Muscle of leg (tissue), 11 donors: Measurements from ENCODE around the gene CLDN15. TPM values are rescaled to one million over a fixed set of nuclear protein-coding genes. Genes with fewer than 3 reads are reported as not detected.
"Not testable (repeated sequence)": the region's sequence is repeated elsewhere in the genome, so short reads cannot be mapped to it uniquely, and the experiment has no call there.

Source experiments
- DNase-seq: peaks from one replicate; pipeline ENCODE4 v3.0.0; 2013
- H3K27ac ChIP-seq: one replicate; pipeline ENCODE4 v1.5.1; 2013; ENCODE audit warnings: mild to moderate bottlenecking, low read length, control low read depth
- H3K27me3 ChIP-seq: one replicate; pipeline ENCODE4 v1.6.1; 2013; ENCODE audit warnings: low read length; ENCODE audit not compliant: control insufficient read depth, insufficient read depth
- H3K36me3 ChIP-seq: one replicate; pipeline ENCODE4 v1.6.1; 2013; ENCODE audit warnings: low read length; ENCODE audit not compliant: control insufficient read depth, insufficient read depth
- H3K4me1 ChIP-seq: one replicate; pipeline ENCODE4 v1.6.1; 2013; ENCODE audit warnings: low read length; ENCODE audit not compliant: control insufficient read depth, insufficient read depth
- H3K4me3 ChIP-seq: one replicate; pipeline ENCODE4 v1.5.1; 2013; ENCODE audit warnings: low read length, control low read depth
- H3K9me3 ChIP-seq: replicated peaks from 2 replicates; pipeline ENCODE4 v1.6.1; 2013; ENCODE audit warnings: low read depth, low read length; ENCODE audit not compliant: control insufficient read depth
- WGBS: methylation state at CpG from one replicate; pipeline ENCODE4 v1.1.5; 2013; ENCODE audit warnings: missing lambda C conversion rate; ENCODE audit not compliant: insufficient coverage; 5-methylcytosine and 5-hydroxymethylcytosine counted together
- polyA plus RNA-seq, 8 donors: library from polyadenylated mRNA; unstranded; fragments of 120-200 nt; gene quantifications; one replicate each; pipeline versions ENCODE4 v1.2.1 to v1.2.3, GENCODE V29; 2013; ENCODE audit warnings: inconsistent platforms in 1 of 8, low replicate concordance in 1 of 8; ENCODE audit not compliant: insufficient read length in 8 of 8, insufficient read depth in 1 of 8
- total RNA-seq: library from RNA; stranded (reverse); fragments of 120-200 nt; gene quantifications from one replicate; pipeline ENCODE4 v1.2.4, GENCODE V29; 2013

CLDN15 gene
- total and polyA plus RNA-seq, 9 donors: 4.3 to 13.7 (median 6.6) TPM

DNA sequence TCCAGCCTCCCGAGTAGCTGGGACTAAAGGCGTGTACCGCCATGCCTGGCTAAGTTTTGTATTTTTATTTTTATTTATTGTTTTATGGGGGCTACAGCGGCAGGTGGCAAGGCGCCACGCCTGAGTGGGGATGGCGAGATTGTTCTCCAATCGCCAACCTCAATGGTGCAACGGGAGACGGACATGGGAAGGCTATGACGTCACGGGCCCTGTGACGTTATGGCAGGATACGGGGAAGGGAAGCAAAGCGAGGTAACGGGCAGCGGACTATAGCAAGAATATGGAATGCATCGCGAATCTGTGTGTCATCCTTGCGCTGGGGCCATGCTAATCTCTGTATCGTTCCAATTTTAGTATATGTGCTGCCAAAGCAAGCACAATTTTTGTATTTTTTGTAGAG, 32.1 kb upstream of the CLDN15 start:
- no peaks in the 10 kb centered on the region for H3K9me3 ChIP-seq
- H3K4me3 ChIP-seq: no peak overlapping the region
- H3K36me3 ChIP-seq: no peaks in the 10 kb centered on the region
- H3K27ac ChIP-seq: no peak overlapping the region
- no peaks in the 10 kb centered on the region for H3K4me1 ChIP-seq
- DNase-seq: no peak
- 92% methylated on average over 18 of the region's 21 CpGs for WGBS
- no peaks in the 10 kb centered on the region for H3K27me3 ChIP-seq

DNA sequence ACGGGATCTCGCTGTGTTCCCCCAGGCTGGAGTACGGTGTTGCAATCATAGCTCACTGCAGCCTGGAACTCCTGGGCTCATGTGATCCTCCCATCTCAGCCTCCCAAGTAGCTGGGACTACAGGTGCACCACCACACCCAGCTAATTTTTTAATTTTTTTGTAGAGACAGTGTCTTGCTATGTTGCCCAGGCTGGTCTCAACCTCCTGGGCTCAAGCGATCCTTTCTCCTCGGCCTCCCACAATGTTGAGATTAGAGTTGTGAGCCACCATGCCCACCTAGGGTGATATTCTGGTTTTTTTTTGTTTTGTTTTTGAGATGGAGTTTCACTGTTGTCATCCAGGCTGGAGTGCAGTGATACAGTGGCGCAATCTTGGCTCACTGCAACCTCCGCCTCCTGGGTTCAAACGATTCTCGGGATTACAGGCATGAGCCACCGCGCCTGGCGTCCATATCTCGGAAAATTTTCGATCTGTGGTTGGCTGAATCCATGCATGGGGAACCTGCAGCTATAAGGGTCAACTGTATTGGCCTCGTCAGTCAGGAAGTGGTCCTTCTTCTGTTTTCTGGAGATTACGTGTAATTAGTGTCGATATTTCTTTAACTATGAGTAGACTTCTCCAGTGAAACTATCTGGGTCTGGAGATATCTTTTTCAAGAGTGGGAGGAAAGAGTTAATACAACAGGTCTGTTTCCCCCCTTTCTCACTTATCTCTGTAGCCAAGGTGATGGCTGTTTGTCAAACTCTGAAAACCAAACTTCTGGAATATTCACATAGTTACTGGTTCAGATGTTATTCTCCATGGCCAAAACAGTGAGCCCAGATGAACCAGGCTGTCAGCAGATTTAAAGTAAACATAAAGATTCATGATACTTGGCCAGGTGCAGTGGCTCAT, 28.3 kb upstream of the CLDN15 start:
- H3K27ac ChIP-seq: no peak overlapping the region
- no peak for DNase-seq
- peaks cover 2% of the 10 kb centered on the region for H3K27me3 ChIP-seq
- H3K9me3 ChIP-seq: no peaks in the 10 kb centered on the region
- H3K4me3 ChIP-seq: no peak overlapping the region
- 82% methylated on average over 11 of the region's 17 CpGs for WGBS
- no peaks in the 10 kb centered on the region for H3K36me3 ChIP-seq
- H3K4me1 ChIP-seq: no peaks in the 10 kb centered on the region

DNA sequence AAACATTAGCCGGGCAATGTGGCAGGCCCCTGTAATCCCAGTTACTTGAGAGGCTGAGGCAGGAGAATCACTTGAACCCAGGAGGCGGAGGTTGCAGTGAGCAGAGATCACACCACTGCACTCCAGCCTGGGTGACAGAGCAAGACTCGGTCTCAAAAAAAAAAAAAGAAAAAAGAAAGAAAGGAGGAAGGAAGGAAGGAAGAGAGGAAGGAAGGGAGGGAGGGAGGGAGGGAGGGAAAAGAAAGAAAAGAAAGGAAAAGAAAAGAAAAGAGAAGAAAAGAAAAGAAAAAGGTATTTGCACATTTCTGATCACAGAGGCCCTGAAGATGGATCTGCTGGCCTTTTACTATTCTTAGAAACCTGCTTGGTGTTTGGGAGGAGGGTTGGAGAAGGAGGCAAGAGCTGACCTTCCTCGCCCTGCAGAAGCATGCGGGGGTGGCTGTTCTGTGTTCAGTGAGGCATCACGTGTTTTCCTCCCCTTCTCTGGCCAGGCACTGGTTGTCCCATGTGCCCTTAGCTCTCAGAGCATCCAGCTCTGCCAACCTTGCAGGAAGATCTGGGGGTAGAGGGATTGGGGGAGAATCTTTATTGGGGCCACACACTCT, 26.6 kb upstream of the CLDN15 start:
- not testable (repeated sequence) for H3K9me3 ChIP-seq, DNase-seq, H3K36me3 ChIP-seq, H3K4me1 ChIP-seq, H3K27me3 ChIP-seq, H3K4me3 ChIP-seq, H3K27ac ChIP-seq
- 67% methylated on average over 3 of the region's 6 CpGs for WGBS

DNA sequence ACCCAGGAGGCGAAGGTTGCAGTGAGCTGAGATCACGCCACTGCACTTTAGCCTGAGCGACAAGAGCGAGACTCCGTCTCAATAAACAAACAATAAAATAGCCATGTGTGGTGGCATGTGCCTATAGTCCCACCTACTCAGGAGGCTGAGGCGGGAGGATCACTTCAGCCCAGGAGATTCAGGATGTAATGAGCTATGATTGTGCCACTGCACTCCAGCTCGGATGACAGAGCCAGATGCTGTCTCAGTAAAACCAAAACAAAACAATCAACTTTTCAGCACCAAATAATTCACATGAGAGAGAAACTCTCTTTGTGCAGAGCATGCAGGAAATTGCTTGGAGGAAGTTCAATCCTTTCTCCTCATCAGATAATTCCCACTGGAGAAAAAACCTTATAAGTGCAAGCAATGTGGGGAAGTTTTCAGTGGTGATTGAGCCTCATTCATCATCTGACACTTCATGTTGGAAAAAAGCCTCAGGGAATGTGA, 20.7 kb upstream of the CLDN15 start:
- Histone ChIP-seq H3K36me3 (no peaks in the 10 kb centered on the region), H3K4me1 (no peaks in the 10 kb centered on the region), H3K27me3 (no peaks in the 10 kb centered on the region), H3K4me3 (no peak overlapping the region), H3K9me3 (no peaks in the 10 kb centered on the region), H3K27ac (no peak overlapping the region)
- no CpG with 5 or more reads among the region's 7 CpGs for WGBS
- peak; percentile 20 for DNase-seq

DNA sequence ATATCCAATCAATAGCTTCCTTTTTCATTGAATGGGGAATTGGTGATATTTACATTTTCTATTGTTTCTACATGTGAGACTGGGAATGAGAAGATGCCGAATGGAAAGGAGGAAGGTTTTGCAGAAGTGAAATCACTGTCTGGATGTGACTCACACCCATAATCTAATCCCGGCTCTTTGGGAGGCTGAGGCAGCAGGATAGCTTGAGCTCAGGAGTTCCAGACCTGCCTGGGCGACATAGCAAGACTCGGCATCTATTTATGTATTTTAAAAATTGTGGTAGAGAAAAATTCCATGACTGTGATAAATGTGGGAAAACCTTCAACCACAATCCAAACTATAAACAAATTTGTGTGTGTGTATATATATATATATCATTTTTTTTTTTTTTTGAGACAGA, 18.2 kb upstream of the CLDN15 start:
- Histone ChIP-seq H3K4me3 (no peak overlapping the region), H3K4me1 (peaks cover 7% of the 10 kb centered on the region), H3K27me3 (no peaks in the 10 kb centered on the region), H3K27ac (no peak overlapping the region), H3K9me3 (no peaks in the 10 kb centered on the region), H3K36me3 (no peaks in the 10 kb centered on the region)
- no CpG with 5 or more reads among the region's 4 CpGs for WGBS
- no peak for DNase-seq

DNA sequence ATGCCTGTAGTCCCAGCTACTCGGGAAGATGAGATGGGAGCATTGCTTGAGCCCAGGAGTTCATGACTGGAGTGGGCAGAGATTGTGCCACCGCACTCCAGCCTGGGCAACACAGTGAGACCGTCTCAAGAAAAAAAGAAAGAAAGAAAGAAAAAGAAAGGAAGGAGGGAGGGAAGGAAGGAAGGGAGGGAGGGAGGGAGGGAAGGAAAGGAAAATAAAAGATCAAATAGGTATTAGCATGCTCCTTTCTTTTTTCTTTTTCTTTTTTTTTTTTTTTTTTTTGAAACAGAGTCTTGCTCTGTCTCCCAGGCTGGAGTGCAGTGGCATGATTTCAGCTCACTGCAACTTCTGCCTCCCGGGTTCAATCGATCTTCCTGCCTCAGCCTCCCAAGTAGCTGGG, 15.6 kb upstream of the CLDN15 start:
- H3K4me1 ChIP-seq: peaks cover 11% of the 10 kb centered on the region
- H3K4me3 ChIP-seq, DNase-seq, H3K27ac ChIP-seq, H3K9me3 ChIP-seq, H3K27me3 ChIP-seq, H3K36me3 ChIP-seq: not testable (repeated sequence)
- 97% methylated on average over 4 of the region's 5 CpGs for WGBS

DNA sequence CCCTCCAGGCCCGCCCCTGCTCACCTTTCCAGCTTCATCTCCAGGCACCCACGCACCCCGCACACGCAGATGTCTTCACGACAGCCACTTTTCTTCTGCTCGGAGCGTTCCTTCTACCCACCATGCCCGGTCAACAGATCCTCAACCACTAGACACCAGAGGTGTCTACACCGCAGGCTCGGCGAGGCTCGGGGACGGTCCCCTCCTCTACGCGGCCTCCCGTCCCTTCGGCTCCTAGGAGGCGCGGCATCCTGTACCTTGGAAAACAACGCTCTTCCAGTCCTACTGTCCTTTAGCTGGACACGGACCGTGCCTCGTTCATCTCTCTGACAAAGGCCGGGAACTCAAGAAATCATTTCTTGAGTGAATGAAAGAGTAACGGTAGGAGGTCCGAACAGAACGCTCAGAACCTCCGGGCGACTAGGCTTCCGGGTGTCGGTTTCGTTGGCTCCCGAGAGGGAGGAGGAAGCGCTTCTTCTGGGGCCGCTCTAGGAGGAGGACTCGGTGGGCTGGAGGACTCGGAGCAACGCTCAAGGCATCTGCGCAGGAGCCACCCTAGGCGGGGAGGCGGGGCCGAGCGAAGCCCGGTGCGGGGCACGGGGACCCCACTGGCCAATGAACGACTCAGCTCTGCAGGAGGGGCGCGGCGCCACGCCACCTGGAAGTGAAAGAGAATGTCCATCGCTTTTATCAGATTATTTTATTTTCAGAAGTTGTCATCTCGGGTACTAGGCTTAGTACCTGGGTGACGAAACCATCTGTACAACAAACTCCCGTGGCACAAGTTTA, 14.5 kb upstream of the CLDN15 start:
- Histone ChIP-seq H3K27me3 (no peaks in the 10 kb centered on the region), H3K4me1 (peaks cover 11% of the 10 kb centered on the region), H3K27ac (peak overlapping the region; percentile 76), H3K9me3 (no peaks in the 10 kb centered on the region), H3K4me3 (peak overlapping the region; percentile 81), H3K36me3 (peaks cover 14% of the 10 kb centered on the region)
- WGBS: under 1% methylated on average over 51 of the region's 55 CpGs
- DNase-seq: peak; percentile 99

DNA sequence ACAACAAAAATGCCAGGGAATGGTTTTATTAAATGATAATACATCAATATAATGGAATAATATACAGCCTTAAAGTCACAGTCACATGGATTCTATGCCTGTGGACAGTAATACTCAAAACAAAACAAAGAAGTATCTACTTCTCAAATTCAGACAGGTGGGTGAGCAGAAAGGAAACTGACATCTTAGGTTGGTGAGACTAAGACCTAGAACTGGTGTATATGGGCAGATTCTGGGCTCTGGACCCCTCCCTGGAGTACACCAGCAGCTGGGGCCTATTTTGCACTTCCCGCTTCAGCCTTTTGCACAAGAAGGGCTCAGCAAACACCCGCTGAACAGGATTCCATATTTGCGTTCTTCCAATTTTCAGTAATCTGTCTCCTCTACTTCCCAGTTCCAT, 12.7 kb upstream of the CLDN15 start:
- H3K4me3 ChIP-seq: no peak overlapping the region
- H3K27ac ChIP-seq: no peak overlapping the region
- 70% methylated on average over 2 of the region's 3 CpGs for WGBS
- peaks cover 14% of the 10 kb centered on the region for H3K36me3 ChIP-seq
- no peak for DNase-seq
- no peaks in the 10 kb centered on the region for H3K9me3 ChIP-seq
- peaks cover 16% of the 10 kb centered on the region for H3K4me1 ChIP-seq
- H3K27me3 ChIP-seq: no peaks in the 10 kb centered on the region

DNA sequence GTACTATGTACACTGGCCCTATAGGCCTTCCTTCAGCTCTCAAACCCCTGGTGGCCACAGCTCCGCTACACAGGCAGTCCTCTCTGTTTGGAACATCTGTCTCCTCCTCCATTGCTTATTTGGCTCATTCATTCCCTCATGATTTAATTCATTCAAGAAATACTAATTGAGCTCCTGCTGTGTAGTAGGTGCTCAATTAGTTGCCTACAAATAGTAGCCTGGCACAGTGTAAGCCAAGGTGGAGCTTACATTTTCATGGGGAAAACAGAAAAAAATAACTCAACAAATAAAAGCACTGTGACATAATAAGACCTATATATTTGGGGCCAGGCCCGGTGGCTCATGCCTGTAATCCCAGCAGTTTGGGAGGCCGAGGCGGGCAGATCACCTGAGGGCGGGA, 10.7 kb upstream of the CLDN15 start:
- peaks cover 17% of the 10 kb centered on the region for H3K36me3 ChIP-seq
- H3K4me3 ChIP-seq: no peak overlapping the region
- H3K27ac ChIP-seq: no peak overlapping the region
- no peaks in the 10 kb centered on the region for H3K27me3 ChIP-seq
- DNase-seq: no peak
- H3K9me3 ChIP-seq: no peaks in the 10 kb centered on the region
- 89% methylated on average over 4 of the region's 5 CpGs for WGBS
- peaks cover 27% of the 10 kb centered on the region for H3K4me1 ChIP-seq

DNA sequence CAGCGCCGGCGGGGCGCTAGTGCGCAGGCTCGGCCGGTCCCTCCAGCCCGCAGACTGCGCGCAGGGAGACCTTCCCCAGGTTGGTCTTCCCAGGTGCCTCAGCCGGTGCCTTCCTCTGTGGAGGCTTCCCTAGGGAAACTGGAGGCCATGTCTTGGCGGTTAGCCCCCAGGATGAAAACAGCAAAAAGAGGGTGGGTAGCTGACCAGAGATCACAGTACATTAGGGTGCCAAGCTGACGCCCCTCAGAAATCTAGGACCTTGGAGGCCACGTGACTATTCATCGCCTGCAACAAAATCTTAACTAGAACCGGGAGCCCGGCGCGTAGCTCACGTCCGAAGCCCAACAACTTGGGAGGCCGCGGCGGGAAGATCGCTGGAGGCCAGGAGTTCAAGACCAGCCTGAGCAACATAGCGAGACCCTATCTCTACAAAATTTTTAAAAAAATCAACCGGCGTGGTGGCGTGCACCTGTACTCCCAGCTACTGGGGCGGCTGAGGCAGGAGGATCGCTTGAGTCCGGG, 7.6 kb upstream of the CLDN15 start:
- peak overlapping the region; percentile 96 for H3K27ac ChIP-seq
- H3K4me1 ChIP-seq: peaks cover 19% of the 10 kb centered on the region
- H3K9me3 ChIP-seq: no peaks in the 10 kb centered on the region
- H3K27me3 ChIP-seq: no peaks in the 10 kb centered on the region
- 30% methylated on average over 31 of the region's 32 CpGs for WGBS
- DNase-seq: no peak
- H3K36me3 ChIP-seq: peaks cover 34% of the 10 kb centered on the region
- H3K4me3 ChIP-seq: peak overlapping the region; percentile 89
